Measurements from ENCODE around the gene CD151.

GRCh38 chr11:819943-820649 is 12.7 kb upstream of the CD151 start:
- TF ChIP-seq CTCF (IDR thresholded peaks at IDR 0.05) (no peak), POLR2A (IDR thresholded peaks at IDR 0.05) (peak in 1 of 2 donors; percentile 36)

Measured in thyroid gland (tissue), 4 donors.